Pericardium fibroblast (primary cell): Measurements from ENCODE around the gene EFCAB10. TPM values are rescaled to one million over a fixed set of nuclear protein-coding genes. Genes with fewer than 3 reads are reported as not detected.

Source experiments
- total RNA-seq: library from RNA; depleted of rRNA; stranded (reverse); fragments of >200 nt; gene quantifications from 2 replicates; pipeline ENCODE4 v1.2.3, GENCODE V29; 2015

EFCAB10 gene
- not detected in 2 replicates for total RNA-seq

GRCh38 chr7:105581066-105581811 lies at the start of gene EFCAB10:
TSS of gene EFCAB10 (minus strand) at chr7:105581493. CDS start at chr7:105581463, 30 bp downstream.

GRCh38 chr7:105531792-105532671 lies 49.3 kb downstream of the EFCAB10 start, which contains the start of gene RINT1:
TSS of gene RINT1 (plus strand) at chr7:105532201. CDS start at chr7:105532316, 115 bp downstream.

GRCh38 chr7:105521717-105522463 lies 59.4 kb downstream of the EFCAB10 start, which contains the start of gene PUS7:
TSS of gene PUS7 (minus strand) at chr7:105522271. CDS start at chr7:105508512, 13,759 bp downstream.

Other genes starting within 250 kb of the EFCAB10 start
- gene SRPK2, start 192.6 kb downstream of the EFCAB10 start, total RNA-seq = 24.8 and 44.0 TPM in 2 replicates
- 9.4 and 14.4 TPM in 2 replicates for gene PUS7, start 59.2 kb downstream of the EFCAB10 start, total RNA-seq
- gene RINT1, start 49.3 kb downstream of the EFCAB10 start, total RNA-seq = 16.2 and 22.1 TPM in 2 replicates